Smooth muscle cell (in vitro differentiated cells): ENCODE data around the gene RNF121. TPM values are rescaled to one million over a fixed set of nuclear protein-coding genes. Genes with fewer than 3 reads are reported as not detected.

Experiments used
- DNase-seq: peaks from one replicate; lab custom pipeline; 2025; ENCODE audit not compliant: unreplicated experiment; lab: John Stamatoyannopoulos, UW
- H2AFZ ChIP-seq: fragments of 200-600 bp; sonication (generic); 2 replicates; pipeline ENCODE4 v1.6.0; 2016; ENCODE audit warnings: antibody characterized with exemption, low read depth, mild to moderate bottlenecking
- H3F3A ChIP-seq: fragments of 200-600 bp; sonication (generic); 2 replicates; pipeline ENCODE4 v1.6.0; 2017; ENCODE audit warnings: antibody characterized with exemption, low read depth
- H3K27ac ChIP-seq: fragments of 200-600 bp; sonication (generic); 2 replicates; pipeline ENCODE4 v1.5.1; 2016; ENCODE audit warnings: low read depth, mild to moderate bottlenecking
- H3K27me3 ChIP-seq: fragments of 200-600 bp; sonication (generic); 2 replicates; pipeline ENCODE4 v1.6.1; 2016; ENCODE audit warnings: low read depth, mild to moderate bottlenecking
- H3K36me3 ChIP-seq: fragments of 200-600 bp; sonication (generic); 2 replicates; pipeline ENCODE4 v1.5.1; 2016; ENCODE audit warnings: low read depth
- H3K4me1 ChIP-seq: fragments of 200-600 bp; sonication (generic); 2 replicates; pipeline ENCODE4 v1.5.1; 2016; ENCODE audit warnings: low read depth
- H3K4me2 ChIP-seq: fragments of 200-600 bp; sonication (generic); 2 replicates; pipeline ENCODE4 v1.6.0; 2016; ENCODE audit warnings: mild to moderate bottlenecking
- H3K4me3 ChIP-seq: fragments of 200-600 bp; sonication (generic); 2 replicates; pipeline ENCODE4 v1.5.1; 2016; ENCODE audit warnings: mild to moderate bottlenecking
- H3K79me2 ChIP-seq: fragments of 200-600 bp; sonication (generic); 2 replicates; pipeline ENCODE4 v1.6.0; 2016; ENCODE audit warnings: low read depth, mild to moderate bottlenecking
- H3K9ac ChIP-seq: fragments of 200-600 bp; sonication (generic); 2 replicates; pipeline ENCODE4 v1.6.0; 2016; ENCODE audit warnings: low read depth
- H3K9me3 ChIP-seq: fragments of 200-600 bp; sonication (generic); replicated peaks from 2 replicates; pipeline ENCODE4 v1.5.1; 2016; ENCODE audit warnings: low read depth
- H4K20me1 ChIP-seq: fragments of 200-600 bp; sonication (generic); 2 replicates; pipeline ENCODE4 v1.6.0; 2016; ENCODE audit warnings: low read depth
- CTCF ChIP-seq: fragments of 200-600 bp; sonication (generic); IDR thresholded peaks from 2 replicates; pipeline ENCODE4 v1.5.1; 2017; ENCODE audit warnings: borderline replicate concordance, mild to moderate bottlenecking, antibody characterized with exemption; ENCODE audit not compliant: insufficient read depth, poor library complexity, severe bottlenecking
- WGBS: methylation state at CpG from one replicate; pipeline ENCODE4 v1.1.7; 2016; ENCODE audit warnings: low lambda C conversion rate; 5-methylcytosine and 5-hydroxymethylcytosine counted together
- polyA plus RNA-seq: library from polyadenylated mRNA; unstranded; fragments of >200 nt; fragmentation: Nextera tagmentation; extraction: Ambion mirVana; gene quantifications from 2 replicates; pipeline ENCODE4 v1.2.1, GENCODE V29; 2016
- total RNA-seq: library from RNA; depleted of rRNA; stranded (reverse); fragments of >200 nt; gene quantifications from 2 replicates; pipeline ENCODE4 v1.2.3, GENCODE V29; 2014

Gene RNF121
- total and polyA plus RNA-seq, 2 experiments from 2014 or later, result 34.4 to 49.5 TPM

- Histone ChIP-seq H3K4me3 (no peak overlapping the region), H3K27ac (no peak overlapping the region), H4K20me1 (peaks cover 47% of the 10 kb centered on the region), H3K9ac (no peak overlapping the region), H3K4me1 (no peaks in the 10 kb centered on the region), H3K36me3 (peaks cover 9% of the 10 kb centered on the region), H3K9me3 (no peaks in the 10 kb centered on the region), H3F3A (no peaks in the 10 kb centered on the region), H3K4me2 (no peak overlapping the region), H3K79me2 (peaks cover 20% of the 10 kb centered on the region), H2AFZ (no peak overlapping the region), H3K27me3 (no peaks in the 10 kb centered on the region)
- whole genome bisulfite sequencing, result 94% methylated on average over 2 of the region's 2 CpGs
- no peak for DNase-seq
- TF ChIP-seq CTCF, result no peak
These were observed 42.8 kb downstream of the RNF121 start for GRCh38 chr11:71971680-71972079.

GRCh38 chr11:71976551-71976950 lies 47.7 kb downstream of the RNF121 start:
- Histone ChIP-seq H3K4me3 (no peak overlapping the region), H3K27me3 (no peaks in the 10 kb centered on the region), H2AFZ (no peak overlapping the region), H3K36me3 (no peaks in the 10 kb centered on the region), H3K4me2 (no peak overlapping the region), H3K27ac (no peak overlapping the region), H3K79me2 (no peaks in the 10 kb centered on the region), H3K9me3 (no peaks in the 10 kb centered on the region), H3K4me1 (no peaks in the 10 kb centered on the region), H3F3A (no peaks in the 10 kb centered on the region), H3K9ac (no peak overlapping the region), H4K20me1 (peaks cover 47% of the 10 kb centered on the region)
- no peak for DNase-seq
- WGBS, result 98% methylated on average over 5 of the region's 5 CpGs
- TF ChIP-seq CTCF, result no peak

GRCh38 chr11:71977090-71977489 lies 48.2 kb downstream of the RNF121 start:
- Histone ChIP-seq H3K4me2 (no peak overlapping the region), H3K27ac (no peak overlapping the region), H4K20me1 (peaks cover 41% of the 10 kb centered on the region), H3K4me3 (no peak overlapping the region), H3K36me3 (no peaks in the 10 kb centered on the region), H3K9me3 (no peaks in the 10 kb centered on the region), H3F3A (no peaks in the 10 kb centered on the region), H3K79me2 (no peaks in the 10 kb centered on the region), H2AFZ (no peak overlapping the region), H3K4me1 (no peaks in the 10 kb centered on the region), H3K9ac (no peak overlapping the region), H3K27me3 (no peaks in the 10 kb centered on the region)
- TF ChIP-seq CTCF, result no peak
- 95% methylated on average over 1 of the region's 1 CpG for WGBS
- DNase-seq, result no peak

- H3K4me1 ChIP-seq, result no peaks in the 10 kb centered on the region
- H4K20me1 ChIP-seq, result peaks cover 40% of the 10 kb centered on the region
- H3K79me2 ChIP-seq, result no peaks in the 10 kb centered on the region
- H2AFZ ChIP-seq, result no peak overlapping the region
- no peaks in the 10 kb centered on the region for H3K36me3 ChIP-seq
- no peak overlapping the region for H3K27ac ChIP-seq
- H3K9me3 ChIP-seq, result no peaks in the 10 kb centered on the region
- no peak overlapping the region for H3K9ac ChIP-seq
- WGBS, result 85% methylated on average over 7 of the region's 7 CpGs
- TF ChIP-seq CTCF, result peak; percentile 53
- no peak overlapping the region for H3K4me3 ChIP-seq
- no peaks in the 10 kb centered on the region for H3F3A ChIP-seq
- no peaks in the 10 kb centered on the region for H3K27me3 ChIP-seq
- no peak for DNase-seq
- no peak overlapping the region for H3K4me2 ChIP-seq
These were observed 49.0 kb downstream of the RNF121 start for GRCh38 chr11:71977743-71978418.
